OCI-LY7 (cell line): ENCODE data around the gene RNF217.

ENCODE experiments used
- EZH2phosphoT487 ChIP-seq: fragments of 200-600 bp; sonication (generic); IDR thresholded peaks from 2 replicates; pipeline ENCODE4 v1.6.1; 2018; ENCODE audit warnings: low read depth, borderline replicate concordance, mild to moderate bottlenecking, mixed run types, antibody characterized with exemption, low read length, moderate library complexity, mixed read lengths
- TF ChIP-seq, protein P1 (sequence below): fragments of 200-600 bp; sonication (generic); conservative IDR thresholded peaks from 2 replicates; pipeline ENCODE4 v1.5.1; 2014; ENCODE audit warnings: mild to moderate bottlenecking, antibody characterized with exemption, low read length, moderate library complexity, mixed read lengths

DNA sequence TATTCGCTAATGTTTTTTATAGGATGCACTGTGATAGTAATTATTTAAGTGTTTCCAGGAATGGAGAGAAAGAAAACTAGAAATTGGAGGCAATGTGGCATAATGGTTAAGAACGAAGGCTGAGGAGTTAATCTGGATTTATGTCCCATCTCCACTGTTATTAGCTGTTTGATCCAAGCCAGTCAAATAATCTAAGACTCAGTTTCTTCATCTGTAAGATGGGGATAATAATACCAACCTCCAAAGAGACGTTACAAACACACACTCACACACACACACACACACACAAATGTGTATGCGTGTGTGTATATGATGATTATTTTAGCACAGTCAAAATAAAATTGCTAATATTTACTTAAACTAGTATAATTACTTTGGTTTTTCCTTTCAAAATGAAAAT lies 154.5 kb downstream of the RNF217 start:
- TF ChIP-seq, protein P1, sequence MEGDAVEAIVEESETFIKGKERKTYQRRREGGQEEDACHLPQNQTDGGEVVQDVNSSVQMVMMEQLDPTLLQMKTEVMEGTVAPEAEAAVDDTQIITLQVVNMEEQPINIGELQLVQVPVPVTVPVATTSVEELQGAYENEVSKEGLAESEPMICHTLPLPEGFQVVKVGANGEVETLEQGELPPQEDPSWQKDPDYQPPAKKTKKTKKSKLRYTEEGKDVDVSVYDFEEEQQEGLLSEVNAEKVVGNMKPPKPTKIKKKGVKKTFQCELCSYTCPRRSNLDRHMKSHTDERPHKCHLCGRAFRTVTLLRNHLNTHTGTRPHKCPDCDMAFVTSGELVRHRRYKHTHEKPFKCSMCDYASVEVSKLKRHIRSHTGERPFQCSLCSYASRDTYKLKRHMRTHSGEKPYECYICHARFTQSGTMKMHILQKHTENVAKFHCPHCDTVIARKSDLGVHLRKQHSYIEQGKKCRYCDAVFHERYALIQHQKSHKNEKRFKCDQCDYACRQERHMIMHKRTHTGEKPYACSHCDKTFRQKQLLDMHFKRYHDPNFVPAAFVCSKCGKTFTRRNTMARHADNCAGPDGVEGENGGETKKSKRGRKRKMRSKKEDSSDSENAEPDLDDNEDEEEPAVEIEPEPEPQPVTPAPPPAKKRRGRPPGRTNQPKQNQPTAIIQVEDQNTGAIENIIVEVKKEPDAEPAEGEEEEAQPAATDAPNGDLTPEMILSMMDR: no peak
- no peak for TF ChIP-seq EZH2phosphoT487
